ENCODE results near the gene SMG6.

GRCh38 chr17:2323629-2324314 lies 20.2 kb upstream of the SMG6 start:
- TF ChIP-seq ZNF76 (tag by site-specific recombination; IDR thresholded peaks at IDR 0.05; ENCODE audit: borderline replicate concordance, low read depth), result no peak
- TF ChIP-seq, protein P1, sequence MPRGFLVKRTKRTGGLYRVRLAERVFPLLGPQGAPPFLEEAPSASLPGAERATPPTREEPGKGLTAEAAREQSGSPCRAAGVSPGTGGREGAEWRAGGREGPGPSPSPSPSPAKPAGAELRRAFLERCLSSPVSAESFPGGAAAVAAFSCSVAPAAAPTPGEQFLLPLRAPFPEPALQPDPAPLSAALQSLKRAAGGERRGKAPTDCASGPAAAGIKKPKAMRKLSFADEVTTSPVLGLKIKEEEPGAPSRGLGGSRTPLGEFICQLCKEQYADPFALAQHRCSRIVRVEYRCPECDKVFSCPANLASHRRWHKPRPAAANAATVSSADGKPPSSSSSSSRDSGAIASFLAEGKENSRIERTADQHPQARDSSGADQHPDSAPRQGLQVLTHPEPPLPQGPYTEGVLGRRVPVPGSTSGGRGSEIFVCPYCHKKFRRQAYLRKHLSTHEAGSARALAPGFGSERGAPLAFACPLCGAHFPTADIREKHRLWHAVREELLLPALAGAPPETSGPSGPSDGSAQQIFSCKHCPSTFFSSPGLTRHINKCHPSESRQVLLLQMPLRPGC (tag by site-specific recombination; IDR thresholded peaks at IDR 0.05), result no peak
- TF ChIP-seq ZNF202 (tag by site-specific recombination; IDR thresholded peaks at IDR 0.05; ENCODE audit: borderline replicate concordance), result no peak
- TF ChIP-seq YY1 (tag by site-specific recombination; IDR thresholded peaks at IDR 0.05), result no peak
- no peak for TF ChIP-seq CTCF (tag by site-specific recombination; IDR thresholded peaks at IDR 0.05)
- no peak for TF ChIP-seq ZNF514 (tag by site-specific recombination; IDR thresholded peaks at IDR 0.05)
- TF ChIP-seq TCF7L2 (IDR thresholded peaks at IDR 0.05; ENCODE audit: borderline replicate concordance, low read depth, low read length), result no peak
